ENCODE results near the gene TARBP1.
"Not testable (repeated sequence)": the region's sequence is repeated elsewhere in the genome, so short reads cannot be mapped to it uniquely, and the experiment has no call there.

Gene TARBP1

DNA sequence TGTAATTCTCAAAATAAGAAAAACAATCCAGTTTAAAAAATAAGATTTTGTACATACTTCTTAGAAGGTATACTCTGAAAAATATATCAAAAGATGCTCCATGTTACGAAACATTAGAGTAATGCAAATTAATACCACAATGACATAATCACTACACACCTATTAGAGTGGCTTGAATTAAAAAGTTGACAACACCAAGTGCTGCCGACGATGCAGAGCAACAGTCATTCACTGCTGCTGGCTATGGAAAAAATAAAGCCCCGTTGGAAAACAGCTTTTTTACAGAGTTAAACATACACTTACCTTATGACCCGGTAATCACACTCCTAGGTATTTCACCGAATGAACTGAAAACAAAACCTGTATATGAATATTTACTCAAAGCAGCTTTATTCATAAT lies 90.9 kb downstream of the TARBP1 start:
- DNase-seq (ENCODE audit: low spot score): no peak

DNA sequence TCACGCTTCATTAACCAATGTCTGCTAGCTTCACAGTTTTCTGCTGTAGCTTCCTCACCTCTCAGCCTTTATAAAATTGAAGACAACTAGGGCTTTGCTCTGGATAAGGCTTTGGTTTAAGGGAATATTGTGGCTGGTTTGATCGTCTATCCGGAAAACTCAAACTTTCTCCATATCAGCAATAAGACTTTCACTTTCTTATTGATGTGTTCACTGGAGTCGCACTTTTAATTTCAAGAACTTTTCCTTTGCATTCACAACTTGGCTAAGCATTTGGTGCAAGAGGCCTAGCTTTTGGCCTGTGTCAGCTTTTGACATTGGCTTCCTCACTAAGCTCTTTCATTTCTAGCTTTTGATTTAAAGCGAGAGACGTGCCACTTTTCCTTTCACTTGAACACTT lies 92.9 kb downstream of the TARBP1 start:
- no peak for DNase-seq (ENCODE audit: low spot score)

- no peak for DNase-seq (ENCODE audit: low spot score)
Measured at GRCh38 chr1:234381699-234382555, 97.1 kb downstream of the TARBP1 start.

GRCh38 chr1:234379591-234380109 lies 99.3 kb downstream of the TARBP1 start:
- DNase-seq (ENCODE audit: low spot score): not testable (repeated sequence)

DNA sequence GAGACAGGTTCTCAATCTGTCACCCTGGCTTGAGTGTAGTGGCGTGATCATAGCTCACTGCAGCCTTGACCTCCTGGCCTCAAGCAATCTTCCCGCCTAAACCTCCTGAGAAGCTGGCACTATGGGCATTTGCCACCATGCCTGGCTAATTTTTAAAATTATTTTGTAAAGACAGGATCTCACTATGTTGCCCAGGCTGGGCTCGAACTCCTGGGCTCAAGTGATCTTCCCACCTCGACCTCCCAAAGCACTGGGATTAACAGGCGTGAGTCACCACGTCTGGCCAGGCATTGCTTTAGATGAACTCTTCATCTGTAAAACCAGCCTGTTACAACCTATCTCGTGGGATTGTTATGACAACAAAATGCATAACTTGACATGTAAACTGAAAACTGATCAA lies 103.3 kb downstream of the TARBP1 start:
- no peak for DNase-seq (ENCODE audit: low spot score)

- DNase-seq (ENCODE audit: low spot score): no peak
Measured at GRCh38 chr1:234373959-234374254, 105.1 kb downstream of the TARBP1 start.

DNA sequence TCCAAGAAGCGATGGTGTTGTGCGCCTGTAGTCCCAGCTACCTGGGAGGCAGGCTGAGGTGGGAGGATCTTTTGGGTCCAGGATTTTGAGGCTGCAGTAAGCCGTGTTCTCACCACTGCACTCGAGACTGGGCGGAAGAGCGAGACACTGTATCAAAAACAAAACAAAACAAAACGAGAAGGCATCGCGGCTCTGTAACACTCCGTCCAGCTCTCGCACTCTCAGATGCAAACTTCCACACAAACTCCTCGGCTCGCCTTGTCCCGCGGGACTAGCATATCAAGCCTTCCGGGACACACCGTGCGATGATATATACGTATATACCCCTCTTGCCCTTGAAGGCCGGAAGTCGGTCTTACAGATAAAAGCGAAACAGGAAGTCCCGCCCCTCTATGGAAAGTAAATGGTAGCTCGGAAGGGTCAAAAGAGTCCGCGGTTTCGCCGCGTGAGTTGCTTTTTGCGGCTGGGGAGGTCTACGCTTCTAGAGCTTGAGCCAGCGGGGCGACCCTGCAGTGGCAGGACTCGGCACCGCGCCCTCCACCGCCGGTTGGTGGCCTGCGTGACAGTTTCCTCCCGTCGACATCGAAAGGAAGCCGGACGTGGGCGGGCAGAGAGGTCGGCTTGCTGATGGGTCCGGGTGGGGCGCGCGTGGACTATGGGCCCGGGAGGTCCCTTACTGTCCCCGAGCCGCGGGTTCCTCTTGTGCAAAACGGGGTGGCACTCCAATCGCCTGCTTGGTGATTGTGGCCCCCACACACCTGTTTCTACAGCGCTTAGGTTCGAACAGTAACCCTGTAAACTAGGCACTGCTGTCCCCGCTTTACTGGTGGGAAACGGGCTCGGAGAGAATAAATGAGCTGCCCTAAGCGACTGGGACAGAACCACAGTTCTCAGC lies 105.7 kb downstream of the TARBP1 start, which contains the start of gene COA6:
TSS of gene COA6 (plus strand) at position 393 of the 895 bp plus-strand sequence. CDS start at position 404, 11 bp downstream.
- peak; percentile 96 for DNase-seq (ENCODE audit: low spot score)

- no peak for DNase-seq (ENCODE audit: low spot score)
Measured at GRCh38 chr1:234372011-234372757, 106.8 kb downstream of the TARBP1 start.

GRCh38 chr1:234371414-234371813 lies 107.6 kb downstream of the TARBP1 start:
- no peak for DNase-seq (ENCODE audit: low spot score)

- DNase-seq (ENCODE audit: low spot score): no peak
Measured at GRCh38 chr1:234369784-234370183, 109.2 kb downstream of the TARBP1 start.

- DNase-seq (ENCODE audit: low spot score): no peak
Measured at GRCh38 chr1:234369033-234369430, 109.9 kb downstream of the TARBP1 start.

- no peak for DNase-seq (ENCODE audit: low spot score)
Measured at GRCh38 chr1:234368320-234369032, 110.5 kb downstream of the TARBP1 start.

DNA sequence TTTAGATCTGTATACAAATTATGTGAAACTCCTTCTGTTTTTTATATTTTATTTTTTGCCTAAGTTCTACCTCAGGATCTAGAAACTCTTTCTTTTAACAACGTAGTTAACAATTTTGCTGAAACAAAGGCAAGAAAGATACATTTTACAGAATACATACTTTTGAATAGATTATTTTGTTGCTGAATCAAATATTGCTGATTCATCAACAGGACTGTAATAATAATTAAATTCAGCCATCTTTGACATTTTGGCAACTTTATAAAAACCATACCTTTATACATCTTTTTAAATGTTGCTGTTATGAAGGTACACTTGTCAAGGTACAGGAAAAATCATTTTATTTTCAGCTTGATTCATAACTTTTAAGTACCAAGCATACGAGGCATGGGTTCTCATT lies 116.4 kb downstream of the TARBP1 start:
- no peak for DNase-seq (ENCODE audit: low spot score)

- DNase-seq (ENCODE audit: low spot score): no peak
Measured at GRCh38 chr1:234361102-234361603, 117.8 kb downstream of the TARBP1 start.

DNA sequence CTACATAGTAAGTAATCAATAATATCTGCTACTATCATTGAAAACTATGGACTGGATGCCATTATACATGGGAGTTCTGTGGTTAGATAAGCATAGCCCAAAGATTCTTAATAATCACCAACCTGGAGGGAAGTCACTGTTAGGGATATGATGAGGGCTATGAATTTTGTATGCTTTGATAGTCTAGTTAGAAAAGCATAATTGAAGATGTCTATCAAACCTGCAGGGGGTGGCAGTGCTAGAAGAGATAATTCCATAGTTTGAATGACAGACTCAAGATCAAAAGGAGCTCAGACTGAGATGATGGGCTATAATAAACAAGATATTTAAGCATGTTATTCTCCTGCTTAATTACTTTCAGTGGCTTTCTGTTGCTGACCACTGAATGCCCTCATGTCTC lies 121.1 kb downstream of the TARBP1 start:
- DNase-seq (ENCODE audit: low spot score): no peak

- DNase-seq (ENCODE audit: low spot score): not testable (repeated sequence)
Measured at GRCh38 chr1:234356615-234357269, 122.2 kb downstream of the TARBP1 start.

DNA sequence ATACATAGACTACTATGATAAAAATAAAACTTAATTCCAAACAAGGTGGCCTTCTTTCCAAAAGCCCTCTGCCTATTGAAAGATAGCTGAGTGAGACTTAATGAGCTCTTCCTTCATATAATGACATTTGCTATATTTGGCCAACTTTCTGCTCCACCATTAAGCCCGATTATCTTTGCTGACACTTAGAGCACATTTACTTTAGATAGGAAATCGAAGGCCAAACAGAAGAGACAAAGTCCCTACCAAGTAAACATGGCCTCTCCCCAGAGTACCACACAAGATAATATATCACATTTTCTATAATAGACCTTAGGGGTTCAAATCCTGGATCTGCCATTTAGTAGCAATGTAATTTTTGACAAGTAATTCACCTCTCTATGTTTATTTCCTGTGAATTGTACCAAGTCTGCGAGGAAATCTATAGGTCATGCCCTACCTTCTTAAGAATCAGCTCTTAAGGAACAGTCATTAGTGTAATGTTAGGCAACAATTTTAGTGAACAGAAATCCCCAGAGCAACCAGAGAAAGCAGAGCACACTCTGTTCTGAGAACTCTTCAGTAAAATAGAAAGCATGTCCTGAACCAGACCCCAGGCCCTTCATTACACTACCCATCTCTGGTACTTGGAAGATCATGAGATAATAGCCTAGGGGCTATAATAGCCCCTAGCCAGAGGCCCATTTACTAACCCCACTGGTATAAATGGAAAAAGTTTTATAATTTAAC lies 123.0 kb downstream of the TARBP1 start:
- no peak for DNase-seq (ENCODE audit: low spot score)

DNA sequence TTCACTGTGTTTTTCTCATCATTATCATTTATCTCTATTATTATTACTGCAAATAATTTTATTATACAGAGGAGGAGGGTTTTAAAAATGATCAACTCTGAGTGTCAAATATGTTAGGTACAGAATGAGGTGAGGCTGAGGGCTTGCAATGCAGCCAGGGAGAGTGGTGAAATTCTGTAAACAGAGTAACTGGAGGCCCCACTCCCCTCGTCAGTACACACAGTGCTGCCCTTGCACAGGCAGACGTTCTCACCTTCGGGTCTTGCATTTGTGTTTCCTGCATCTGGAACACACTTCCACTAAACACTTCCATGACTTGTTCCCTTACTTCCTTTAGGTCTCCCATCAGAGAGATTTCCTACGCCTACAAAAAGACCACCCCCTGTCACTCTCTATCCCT lies 130.0 kb downstream of the TARBP1 start:
- no peak for DNase-seq (ENCODE audit: low spot score)

GRCh38 chr1:234345237-234345636 lies 133.7 kb downstream of the TARBP1 start:
- no peak for DNase-seq (ENCODE audit: low spot score)

GRCh38 chr1:234342774-234343173 lies 136.2 kb downstream of the TARBP1 start:
- no peak for DNase-seq (ENCODE audit: low spot score)
